ENCODE measurements around the gene BMAL2.

The BMAL2 gene

DNA sequence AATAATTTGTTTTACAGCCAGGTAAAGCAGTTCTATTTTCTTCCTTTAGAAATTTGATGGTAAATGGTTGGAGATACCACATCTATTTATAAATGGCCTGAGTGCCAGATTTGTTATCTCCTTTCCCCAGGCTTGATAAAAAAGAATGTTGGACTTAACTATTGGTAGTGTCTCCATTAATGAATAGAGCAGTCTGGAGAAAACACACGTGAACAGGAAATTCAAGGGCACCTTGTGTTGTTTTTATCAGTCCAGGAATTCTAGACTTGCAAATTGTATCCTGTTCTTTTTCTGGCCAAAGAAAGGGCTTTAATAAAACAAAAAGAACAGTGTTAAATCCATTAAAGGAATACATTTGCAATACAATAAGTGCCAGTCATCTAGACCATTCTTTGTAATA, 40.8 kb upstream of the BMAL2 start (continued):
- TF ChIP-seq, protein P1, sequence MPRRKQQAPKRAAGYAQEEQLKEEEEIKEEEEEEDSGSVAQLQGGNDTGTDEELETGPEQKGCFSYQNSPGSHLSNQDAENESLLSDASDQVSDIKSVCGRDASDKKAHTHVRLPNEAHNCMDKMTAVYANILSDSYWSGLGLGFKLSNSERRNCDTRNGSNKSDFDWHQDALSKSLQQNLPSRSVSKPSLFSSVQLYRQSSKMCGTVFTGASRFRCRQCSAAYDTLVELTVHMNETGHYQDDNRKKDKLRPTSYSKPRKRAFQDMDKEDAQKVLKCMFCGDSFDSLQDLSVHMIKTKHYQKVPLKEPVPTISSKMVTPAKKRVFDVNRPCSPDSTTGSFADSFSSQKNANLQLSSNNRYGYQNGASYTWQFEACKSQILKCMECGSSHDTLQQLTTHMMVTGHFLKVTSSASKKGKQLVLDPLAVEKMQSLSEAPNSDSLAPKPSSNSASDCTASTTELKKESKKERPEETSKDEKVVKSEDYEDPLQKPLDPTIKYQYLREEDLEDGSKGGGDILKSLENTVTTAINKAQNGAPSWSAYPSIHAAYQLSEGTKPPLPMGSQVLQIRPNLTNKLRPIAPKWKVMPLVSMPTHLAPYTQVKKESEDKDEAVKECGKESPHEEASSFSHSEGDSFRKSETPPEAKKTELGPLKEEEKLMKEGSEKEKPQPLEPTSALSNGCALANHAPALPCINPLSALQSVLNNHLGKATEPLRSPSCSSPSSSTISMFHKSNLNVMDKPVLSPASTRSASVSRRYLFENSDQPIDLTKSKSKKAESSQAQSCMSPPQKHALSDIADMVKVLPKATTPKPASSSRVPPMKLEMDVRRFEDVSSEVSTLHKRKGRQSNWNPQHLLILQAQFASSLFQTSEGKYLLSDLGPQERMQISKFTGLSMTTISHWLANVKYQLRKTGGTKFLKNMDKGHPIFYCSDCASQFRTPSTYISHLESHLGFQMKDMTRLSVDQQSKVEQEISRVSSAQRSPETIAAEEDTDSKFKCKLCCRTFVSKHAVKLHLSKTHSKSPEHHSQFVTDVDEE (CRISPR knock-in tag; IDR thresholded peaks at IDR 0.05) = peak; percentile 54; the same call in 1 of the 2 replicates
- TF ChIP-seq RARB (CRISPR knock-in tag; IDR thresholded peaks at IDR 0.05) = no peak

DNA sequence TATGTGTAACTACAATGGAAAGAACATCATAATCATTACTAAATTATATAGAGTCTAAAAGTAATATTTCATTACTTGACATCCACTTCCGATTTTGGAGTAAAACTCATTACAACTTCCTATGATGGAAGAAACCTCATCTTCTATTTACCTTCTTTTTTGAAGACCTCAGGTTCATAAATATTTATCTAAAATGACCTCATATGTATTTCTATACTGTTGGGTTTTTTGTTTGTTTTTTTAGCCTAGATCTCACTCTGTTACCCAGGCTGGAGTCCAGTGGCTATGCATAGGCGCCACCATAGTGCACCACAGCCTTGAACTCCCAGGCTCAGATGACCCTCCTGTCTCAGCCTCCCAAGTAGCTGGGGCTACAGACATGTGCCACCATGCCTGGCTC, 39.9 kb upstream of the BMAL2 start:
- ATAC-seq = no peak
- TF ChIP-seq GLIS3 (CRISPR knock-in tag; IDR thresholded peaks at IDR 0.05) (no peak), ZFP30 (CRISPR knock-in tag; IDR thresholded peaks at IDR 0.05) (no peak), RARB (CRISPR knock-in tag; IDR thresholded peaks at IDR 0.05) (no peak)

DNA sequence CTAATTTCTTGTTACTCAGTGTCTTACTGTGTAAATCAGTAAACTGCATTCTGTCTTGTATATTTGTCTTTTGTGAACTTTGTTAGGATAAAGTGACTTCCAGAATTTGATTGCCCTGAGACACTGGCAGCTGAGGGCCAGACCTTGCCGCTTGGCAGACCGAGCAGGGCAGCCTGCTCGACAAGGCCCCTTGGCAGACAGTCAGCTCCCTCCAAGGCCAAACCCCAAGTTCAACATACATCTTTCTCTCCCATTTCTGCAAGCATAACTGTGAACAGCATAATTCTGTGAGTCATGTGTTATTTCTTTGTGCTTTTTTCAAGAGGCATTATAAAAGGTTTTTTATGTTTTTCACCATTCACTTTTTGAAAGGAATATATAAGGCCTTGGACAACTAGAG, 39.2 kb upstream of the BMAL2 start:
- no peak for TF ChIP-seq ZNF8 (CRISPR knock-in tag; IDR thresholded peaks at IDR 0.05)
- TF ChIP-seq, protein P2, sequence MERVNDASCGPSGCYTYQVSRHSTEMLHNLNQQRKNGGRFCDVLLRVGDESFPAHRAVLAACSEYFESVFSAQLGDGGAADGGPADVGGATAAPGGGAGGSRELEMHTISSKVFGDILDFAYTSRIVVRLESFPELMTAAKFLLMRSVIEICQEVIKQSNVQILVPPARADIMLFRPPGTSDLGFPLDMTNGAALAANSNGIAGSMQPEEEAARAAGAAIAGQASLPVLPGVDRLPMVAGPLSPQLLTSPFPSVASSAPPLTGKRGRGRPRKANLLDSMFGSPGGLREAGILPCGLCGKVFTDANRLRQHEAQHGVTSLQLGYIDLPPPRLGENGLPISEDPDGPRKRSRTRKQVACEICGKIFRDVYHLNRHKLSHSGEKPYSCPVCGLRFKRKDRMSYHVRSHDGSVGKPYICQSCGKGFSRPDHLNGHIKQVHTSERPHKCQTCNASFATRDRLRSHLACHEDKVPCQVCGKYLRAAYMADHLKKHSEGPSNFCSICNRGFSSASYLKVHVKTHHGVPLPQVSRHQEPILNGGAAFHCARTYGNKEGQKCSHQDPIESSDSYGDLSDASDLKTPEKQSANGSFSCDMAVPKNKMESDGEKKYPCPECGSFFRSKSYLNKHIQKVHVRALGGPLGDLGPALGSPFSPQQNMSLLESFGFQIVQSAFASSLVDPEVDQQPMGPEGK (CRISPR knock-in tag; IDR thresholded peaks at IDR 0.05; ENCODE audit: borderline replicate concordance) = no peak
- no peak for TF ChIP-seq BACH2 (CRISPR knock-in tag; IDR thresholded peaks at IDR 0.05; ENCODE audit: borderline replicate concordance)
- TF ChIP-seq OSR1 (CRISPR knock-in tag; IDR thresholded peaks at IDR 0.05) = no peak
- TF ChIP-seq, protein P3, sequence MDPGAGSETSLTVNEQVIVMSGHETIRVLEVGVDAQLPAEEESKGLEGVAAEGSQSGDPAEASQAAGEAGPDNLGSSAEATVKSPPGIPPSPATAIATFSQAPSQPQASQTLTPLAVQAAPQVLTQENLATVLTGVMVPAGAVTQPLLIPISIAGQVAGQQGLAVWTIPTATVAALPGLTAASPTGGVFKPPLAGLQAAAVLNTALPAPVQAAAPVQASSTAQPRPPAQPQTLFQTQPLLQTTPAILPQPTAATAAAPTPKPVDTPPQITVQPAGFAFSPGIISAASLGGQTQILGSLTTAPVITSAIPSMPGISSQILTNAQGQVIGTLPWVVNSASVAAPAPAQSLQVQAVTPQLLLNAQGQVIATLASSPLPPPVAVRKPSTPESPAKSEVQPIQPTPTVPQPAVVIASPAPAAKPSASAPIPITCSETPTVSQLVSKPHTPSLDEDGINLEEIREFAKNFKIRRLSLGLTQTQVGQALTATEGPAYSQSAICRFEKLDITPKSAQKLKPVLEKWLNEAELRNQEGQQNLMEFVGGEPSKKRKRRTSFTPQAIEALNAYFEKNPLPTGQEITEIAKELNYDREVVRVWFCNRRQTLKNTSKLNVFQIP (CRISPR knock-in tag; IDR thresholded peaks at IDR 0.05; ENCODE audit: borderline replicate concordance, low read depth) = no peak
- no peak for TF ChIP-seq ZNF70 (CRISPR knock-in tag; IDR thresholded peaks at IDR 0.05)
- no peak for TF ChIP-seq SNAI2 (CRISPR knock-in tag; IDR thresholded peaks at IDR 0.05)
- TF ChIP-seq ISL1 (CRISPR knock-in tag; IDR thresholded peaks at IDR 0.05) = no peak
- TF ChIP-seq RARB (CRISPR knock-in tag; IDR thresholded peaks at IDR 0.05) = no peak
- no peak for TF ChIP-seq ARNTL (CRISPR knock-in tag; IDR thresholded peaks at IDR 0.05; ENCODE audit: borderline replicate concordance, low read depth)
- no peak for TF ChIP-seq GLIS3 (CRISPR knock-in tag; IDR thresholded peaks at IDR 0.05)
- no peak for ATAC-seq

DNA sequence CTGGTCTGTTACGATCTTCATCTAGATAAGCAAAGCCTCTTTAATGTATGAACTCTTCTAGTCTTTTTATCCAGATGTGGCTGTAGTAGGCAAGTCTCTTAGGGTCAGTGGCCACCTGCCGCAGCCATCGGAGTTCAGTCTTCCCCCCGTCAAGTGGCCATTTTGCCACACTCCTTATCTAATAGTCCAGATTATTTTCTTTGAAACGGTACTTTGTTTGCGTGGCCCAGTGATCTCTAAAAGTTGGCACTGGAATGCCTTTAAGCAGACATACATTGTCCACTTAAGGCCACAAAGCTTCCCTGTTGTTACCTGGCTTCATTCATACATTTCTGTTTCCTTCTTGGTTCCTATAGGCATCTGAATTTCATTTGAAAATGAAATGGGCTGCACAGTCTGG, 36.0 kb upstream of the BMAL2 start:
- TF ChIP-seq ESRRG (CRISPR knock-in tag; IDR thresholded peaks at IDR 0.05) (no peak), GLIS3 (CRISPR knock-in tag; IDR thresholded peaks at IDR 0.05) (no peak), RARB (CRISPR knock-in tag; IDR thresholded peaks at IDR 0.05) (no peak), CSDC2 (CRISPR knock-in tag; IDR thresholded peaks at IDR 0.05) (no peak), ZFP3 (CRISPR knock-in tag; IDR thresholded peaks at IDR 0.05) (no peak), ZNF8 (CRISPR knock-in tag; IDR thresholded peaks at IDR 0.05) (no peak), ISL1 (CRISPR knock-in tag; IDR thresholded peaks at IDR 0.05) (no peak), ZNF565 (CRISPR knock-in tag; conservative IDR thresholded peaks at IDR 0.05; ENCODE audit: low read depth) (no peak), SNAI2 (CRISPR knock-in tag; IDR thresholded peaks at IDR 0.05) (no peak), TCF4 (CRISPR knock-in tag; IDR thresholded peaks at IDR 0.05; ENCODE audit: borderline replicate concordance) (no peak), ARNTL (CRISPR knock-in tag; IDR thresholded peaks at IDR 0.05; ENCODE audit: borderline replicate concordance, low read depth) (no peak), ZC3H10 (CRISPR knock-in tag; IDR thresholded peaks at IDR 0.05) (no peak), TOX (CRISPR knock-in tag; IDR thresholded peaks at IDR 0.05; ENCODE audit: borderline replicate concordance) (no peak)
- TF ChIP-seq, protein P2 (CRISPR knock-in tag; IDR thresholded peaks at IDR 0.05; ENCODE audit: borderline replicate concordance) = no peak
- TF ChIP-seq, protein P3 (CRISPR knock-in tag; IDR thresholded peaks at IDR 0.05; ENCODE audit: borderline replicate concordance, low read depth) = no peak
- TF ChIP-seq, protein P1 (CRISPR knock-in tag; IDR thresholded peaks at IDR 0.05) = no peak
- TF ChIP-seq, protein P4, sequence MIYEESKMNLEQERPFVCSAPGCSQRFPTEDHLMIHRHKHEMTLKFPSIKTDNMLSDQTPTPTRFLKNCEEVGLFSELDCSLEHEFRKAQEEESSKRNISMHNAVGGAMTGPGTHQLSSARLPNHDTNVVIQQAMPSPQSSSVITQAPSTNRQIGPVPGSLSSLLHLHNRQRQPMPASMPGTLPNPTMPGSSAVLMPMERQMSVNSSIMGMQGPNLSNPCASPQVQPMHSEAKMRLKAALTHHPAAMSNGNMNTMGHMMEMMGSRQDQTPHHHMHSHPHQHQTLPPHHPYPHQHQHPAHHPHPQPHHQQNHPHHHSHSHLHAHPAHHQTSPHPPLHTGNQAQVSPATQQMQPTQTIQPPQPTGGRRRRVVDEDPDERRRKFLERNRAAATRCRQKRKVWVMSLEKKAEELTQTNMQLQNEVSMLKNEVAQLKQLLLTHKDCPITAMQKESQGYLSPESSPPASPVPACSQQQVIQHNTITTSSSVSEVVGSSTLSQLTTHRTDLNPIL (CRISPR knock-in tag; IDR thresholded peaks at IDR 0.05; ENCODE audit: low read depth) = no peak
- ATAC-seq = no peak
